Measurements from ENCODE around the gene ZNF148. TPM values are rescaled to one million over a fixed set of nuclear protein-coding genes. Genes with fewer than 3 reads are reported as not detected.
"Not testable (repeated sequence)": the region's sequence is repeated elsewhere in the genome, so short reads cannot be mapped to it uniquely, and the experiment has no call there.

ZNF148 gene
- total RNA-seq, 1 donor = 15.6 TPM

DNA sequence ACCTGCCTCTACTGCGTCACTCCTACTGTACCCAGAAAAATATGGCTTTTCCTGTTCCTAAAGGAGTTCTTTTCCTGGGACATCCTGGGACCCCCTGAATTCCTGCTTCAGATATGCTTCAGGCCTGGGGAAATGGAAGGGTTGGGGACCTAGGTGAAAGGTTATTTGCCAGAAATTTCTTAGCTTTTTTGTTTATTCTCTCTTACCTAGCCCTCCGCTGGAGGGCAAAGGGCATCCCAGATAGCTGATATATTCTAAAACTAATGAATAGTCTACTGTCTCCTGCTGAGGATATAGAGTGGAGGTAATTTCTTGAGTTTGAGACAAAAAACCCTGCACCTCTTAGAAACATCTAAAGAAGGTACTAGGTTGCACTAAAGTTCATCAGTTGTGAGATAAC is 3.6 kb upstream of the ZNF148 start:
- DNase-seq (ENCODE audit: low read depth in 2 of 3, low spot score in 2 of 3) = no peak

DNA sequence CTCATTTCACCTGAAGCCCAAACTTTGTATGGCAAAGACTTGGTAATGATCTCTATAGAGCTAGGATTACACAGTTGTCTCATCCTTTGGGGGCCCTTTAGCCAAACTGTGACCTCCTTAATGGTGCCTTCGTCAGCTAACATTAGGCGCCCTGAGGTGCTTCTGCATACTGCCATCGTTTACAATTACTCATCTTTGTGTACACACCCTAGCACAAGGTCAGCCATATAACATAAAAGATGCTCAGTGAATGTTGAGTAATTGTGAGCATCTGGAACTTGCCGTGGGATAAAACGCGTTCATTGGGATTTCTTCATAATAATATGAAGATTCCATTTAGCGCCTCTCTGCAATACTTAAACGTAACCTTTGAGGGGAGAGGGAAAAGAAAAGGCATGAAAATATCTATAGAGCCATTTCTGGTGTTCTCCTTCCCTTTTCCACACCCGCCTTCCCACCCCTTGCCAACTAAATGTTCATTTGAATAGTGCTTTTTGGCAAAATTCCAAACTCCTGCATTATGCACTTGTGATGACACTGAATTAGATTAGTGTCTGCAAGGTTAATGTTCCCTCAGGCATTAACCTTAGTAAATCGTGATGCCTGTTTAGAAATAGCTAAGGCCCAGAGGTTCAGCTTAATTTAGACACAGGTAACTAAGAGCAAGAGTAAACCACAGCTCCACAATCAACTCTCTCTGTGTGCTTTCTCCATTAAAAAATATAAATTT is 990 bp upstream of the ZNF148 start:
- no peak for DNase-seq (ENCODE audit: low read depth in 2 of 3, low spot score in 2 of 3)

DNA sequence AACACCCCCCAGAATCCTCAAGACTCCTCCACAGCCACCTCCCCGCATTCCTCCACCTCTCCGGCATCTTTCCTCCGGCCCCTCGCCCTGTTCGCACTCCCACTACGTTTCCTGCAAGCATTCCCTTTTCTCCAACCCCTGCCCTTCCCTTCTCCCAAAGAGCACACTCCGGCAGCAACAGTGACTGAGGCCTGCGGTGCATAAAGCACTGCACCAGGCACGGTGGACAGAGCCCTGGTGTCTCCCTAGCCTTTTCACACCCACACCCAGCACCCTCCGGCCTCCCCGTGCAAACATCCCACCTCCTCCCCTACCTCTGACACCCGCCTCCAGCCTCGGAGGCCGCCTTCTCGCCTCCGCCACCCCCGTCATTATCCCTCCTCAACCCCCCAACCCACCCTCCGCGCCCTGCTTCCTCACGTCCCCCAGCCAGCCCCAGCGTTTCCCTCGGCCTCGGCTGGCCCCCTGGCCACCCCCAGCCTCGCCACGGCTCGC is 577 bp downstream of the ZNF148 start:
- peak in 2 of 3 donors; percentile 40 to 66 for DNase-seq (ENCODE audit: low read depth in 2 of 3, low spot score in 2 of 3)

DNA sequence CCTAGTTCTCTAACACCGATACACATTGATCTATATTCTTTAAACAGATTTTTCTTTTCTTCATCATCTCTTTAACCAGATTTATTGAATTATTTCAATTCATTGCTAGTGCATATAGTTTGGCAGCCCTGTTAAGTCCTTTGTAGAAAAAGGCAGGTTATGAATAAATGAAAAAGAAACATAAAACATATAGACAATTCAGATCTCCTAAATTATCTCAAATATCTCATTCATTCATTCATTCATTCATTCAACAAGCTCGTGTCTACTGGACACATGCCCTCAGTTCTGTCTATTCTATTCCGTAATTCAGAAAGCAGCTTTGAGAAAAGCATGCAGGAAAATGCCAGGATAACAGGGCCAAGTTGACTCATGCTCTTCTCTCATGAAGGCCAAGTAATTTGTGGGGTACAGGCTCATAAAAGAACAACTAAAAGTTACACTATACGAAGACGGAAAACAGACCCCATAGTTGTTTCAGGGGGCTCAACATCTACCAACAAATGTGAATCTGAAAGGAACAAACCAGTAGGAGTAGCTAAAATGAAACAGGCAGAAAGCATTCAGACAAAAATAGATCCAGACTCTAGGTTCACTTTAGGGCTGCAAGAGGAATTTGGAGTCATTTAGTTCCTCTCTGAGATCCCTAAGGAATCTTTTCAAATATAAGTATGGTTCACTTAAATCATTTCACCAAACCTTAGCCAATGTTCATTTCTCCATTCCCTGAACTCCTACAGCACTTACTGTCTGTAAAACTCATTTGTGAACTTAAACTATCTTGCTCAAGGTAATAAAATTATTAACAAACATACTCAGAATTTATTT is 7.5 kb downstream of the ZNF148 start:
- DNase-seq (ENCODE audit: low read depth in 2 of 3, low spot score in 2 of 3) = no peak

DNA sequence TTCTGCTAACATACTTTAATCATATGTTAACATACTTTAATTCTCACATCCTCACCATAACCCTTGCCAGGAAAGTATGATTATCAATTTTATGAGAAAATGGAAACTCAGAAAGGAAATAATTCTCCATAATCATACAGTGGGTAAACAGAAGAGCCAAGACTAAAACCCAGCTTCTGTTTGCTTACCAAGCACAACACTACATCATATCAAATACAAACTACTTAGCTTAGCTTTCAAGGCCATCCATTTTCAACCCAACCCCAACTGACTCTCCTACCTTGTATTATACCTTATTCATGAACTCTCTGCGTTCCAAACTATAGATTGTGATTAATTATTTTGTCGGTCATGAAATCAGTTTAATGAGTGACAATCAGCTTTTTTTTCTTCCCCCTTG is 9.0 kb downstream of the ZNF148 start:
- DNase-seq (ENCODE audit: low read depth in 2 of 3, low spot score in 2 of 3) = no peak

DNA sequence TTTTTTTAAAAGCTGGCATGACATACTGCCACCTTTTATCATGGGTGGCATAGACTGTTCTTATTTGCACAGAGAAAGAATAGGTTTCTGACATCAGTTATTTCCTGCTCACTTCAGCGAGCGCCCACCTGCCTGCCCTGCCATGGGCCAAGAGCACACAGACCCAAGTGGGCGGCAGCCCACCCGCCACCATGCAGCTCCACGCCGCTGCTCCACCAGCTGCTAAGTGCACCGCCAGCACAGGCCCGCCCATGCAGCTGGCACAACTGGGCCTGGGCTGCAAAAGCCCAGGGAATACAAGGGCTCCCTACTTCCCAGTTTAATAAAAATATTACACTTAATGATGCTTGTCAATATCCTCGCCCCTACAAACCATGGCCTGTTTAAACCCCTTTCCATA is 15.4 kb downstream of the ZNF148 start:
- DNase-seq (ENCODE audit: low read depth in 2 of 3, low spot score in 2 of 3) = no peak

DNA sequence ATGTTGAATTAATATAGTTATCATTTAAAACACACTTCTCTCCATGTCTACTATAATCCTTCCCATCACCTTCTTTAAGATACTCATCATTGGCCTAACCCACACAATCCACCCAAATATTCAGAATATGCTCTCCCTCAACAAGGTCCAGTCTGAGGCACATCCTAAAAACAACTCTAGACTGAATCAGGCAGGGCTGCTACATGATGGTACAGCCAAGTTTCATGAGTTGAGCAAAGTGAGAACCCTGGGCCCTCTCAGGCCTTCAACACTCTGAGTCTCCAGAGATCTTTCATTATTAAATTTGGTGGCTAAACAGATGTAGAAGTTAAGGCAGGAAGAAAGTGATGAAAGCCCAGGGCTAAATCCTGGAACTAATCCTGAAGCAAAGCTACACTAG is 16.2 kb downstream of the ZNF148 start:
- no peak for DNase-seq (ENCODE audit: low read depth in 2 of 3, low spot score in 2 of 3)

DNA sequence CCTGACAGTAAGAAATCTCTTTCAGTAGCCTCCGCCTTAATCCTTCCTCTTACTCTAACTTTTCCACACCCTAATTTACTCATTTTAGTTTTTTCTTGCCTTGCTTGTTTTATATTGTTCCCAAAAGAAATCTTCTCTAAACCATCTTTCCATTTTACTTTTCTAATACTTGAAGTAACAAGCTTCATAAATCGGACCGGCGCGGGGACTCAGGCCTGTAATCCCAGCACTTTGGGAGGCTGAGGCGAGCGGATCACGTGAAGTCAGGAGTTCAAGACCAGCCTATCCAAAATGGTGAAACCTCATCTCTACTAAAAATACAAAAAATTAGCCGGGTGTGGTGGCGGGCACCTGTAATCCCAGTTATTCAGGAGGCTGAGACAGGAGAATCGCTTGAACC is 17.3 kb downstream of the ZNF148 start:
- DNase-seq (ENCODE audit: low read depth in 2 of 3, low spot score in 2 of 3) = no peak

DNA sequence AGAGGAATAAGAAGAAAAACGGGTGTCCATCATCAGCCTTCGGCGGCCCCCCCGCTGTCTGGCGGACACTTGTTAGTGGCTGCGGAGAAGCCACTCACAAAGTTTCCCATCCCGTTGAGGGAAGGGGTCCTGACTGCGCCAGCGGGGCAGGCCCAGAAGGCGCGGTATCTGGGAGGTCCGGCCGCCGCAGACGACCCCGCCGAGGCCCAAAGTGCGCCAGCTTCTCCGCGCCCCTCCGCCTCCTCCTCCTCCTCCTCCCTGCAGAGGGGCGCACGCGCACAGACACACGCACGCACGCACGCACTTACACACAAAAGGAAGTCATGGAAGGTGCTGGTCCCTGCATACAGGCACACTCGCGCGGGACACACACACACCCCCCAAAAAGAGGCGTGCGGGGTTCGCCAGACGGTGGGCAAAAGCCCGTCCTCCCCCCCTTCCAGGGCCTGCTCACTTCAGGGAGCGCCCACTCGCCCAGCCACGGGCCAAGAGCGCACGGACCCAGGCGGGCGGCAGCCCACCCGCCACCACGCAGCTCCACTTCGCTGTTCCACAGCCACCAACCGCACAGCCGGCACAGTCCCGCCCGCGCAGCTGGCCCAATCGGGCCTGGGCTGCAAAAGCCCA is 18.0 kb downstream of the ZNF148 start:
- peak in 2 of 3 donors; percentile 73 to 76 for DNase-seq (ENCODE audit: low read depth in 2 of 3, low spot score in 2 of 3)

DNA sequence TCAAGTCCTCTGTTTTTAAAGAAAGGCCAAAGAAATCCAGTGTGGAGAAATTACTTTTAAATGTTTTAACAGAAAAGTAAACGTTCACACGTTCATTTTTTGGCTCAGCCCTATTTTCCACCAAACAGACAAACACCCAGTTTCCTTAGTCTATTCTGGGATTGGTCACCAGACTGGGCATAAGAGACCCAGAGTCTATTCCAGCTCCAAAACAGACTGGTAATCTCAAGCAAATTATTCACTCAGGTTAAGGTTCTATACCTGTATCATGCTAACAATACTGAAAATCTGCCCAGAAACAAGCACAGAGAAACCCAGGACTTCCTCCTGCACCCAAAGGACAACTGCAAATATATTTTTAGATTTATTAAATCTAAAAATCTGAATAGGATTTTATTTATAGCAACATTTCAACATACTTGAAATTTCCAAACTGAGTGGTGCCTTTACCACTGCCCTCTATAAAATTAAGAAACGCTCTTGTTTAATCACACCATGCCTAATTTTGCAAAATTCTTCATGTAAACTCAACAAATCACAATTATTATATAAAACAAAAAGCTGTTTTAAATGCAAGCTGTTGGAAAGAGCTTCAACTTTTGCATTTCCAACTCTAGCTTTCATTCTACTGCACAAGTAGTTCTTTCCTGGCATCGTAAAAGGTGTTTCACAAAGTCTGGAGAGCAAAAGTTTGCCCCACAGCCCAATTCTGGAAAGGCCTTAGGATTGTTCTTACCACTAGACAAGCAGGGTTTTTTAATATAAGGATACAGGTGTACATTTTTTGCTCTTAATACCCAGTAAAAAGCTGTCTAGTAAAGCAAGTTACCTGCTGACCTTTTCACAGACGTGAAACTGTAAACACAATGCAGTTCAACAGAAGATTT is 18.7 kb downstream of the ZNF148 start:
- no peak for DNase-seq (ENCODE audit: low read depth in 2 of 3, low spot score in 2 of 3)

DNA sequence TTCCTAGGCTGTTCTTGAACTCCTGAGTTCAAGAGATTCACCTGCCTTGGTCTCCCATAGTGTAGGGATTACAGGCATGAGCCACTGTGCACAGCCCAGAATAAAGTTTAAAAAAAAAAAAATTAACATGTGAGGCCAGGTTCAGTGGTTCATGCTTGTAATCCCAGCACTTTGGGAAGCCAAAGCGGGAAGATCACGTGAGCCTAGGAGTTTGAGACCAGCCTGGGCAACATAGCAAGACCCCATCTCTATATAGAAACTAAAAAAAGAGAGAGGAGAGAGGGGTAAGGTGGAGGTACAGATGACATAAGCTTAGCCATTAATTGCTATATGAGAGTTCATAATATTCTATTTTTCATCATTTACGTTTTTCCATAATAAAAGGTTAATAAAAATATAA is 21.5 kb downstream of the ZNF148 start:
- DNase-seq (ENCODE audit: low read depth in 2 of 3, low spot score in 2 of 3) = no peak

DNA sequence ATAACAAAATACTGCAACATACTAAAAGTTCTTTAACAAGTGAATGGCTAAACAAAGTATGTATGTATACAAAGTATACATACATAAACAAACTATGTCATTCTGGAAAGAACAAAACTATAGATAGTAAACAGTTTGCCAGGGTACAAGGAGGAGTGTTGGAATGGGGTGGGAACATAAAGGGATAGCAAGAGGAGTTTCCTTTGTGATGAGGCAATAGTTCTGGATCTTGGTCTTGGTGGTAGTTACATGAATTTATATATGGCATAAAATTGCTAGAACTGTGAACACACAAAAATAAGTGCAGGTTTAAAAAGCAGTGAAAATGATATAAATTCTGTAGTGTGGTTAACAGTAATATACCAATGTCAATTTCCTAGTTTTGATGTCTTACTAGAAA is 22.0 kb downstream of the ZNF148 start:
- no peak for DNase-seq (ENCODE audit: low read depth in 2 of 3, low spot score in 2 of 3)

DNA sequence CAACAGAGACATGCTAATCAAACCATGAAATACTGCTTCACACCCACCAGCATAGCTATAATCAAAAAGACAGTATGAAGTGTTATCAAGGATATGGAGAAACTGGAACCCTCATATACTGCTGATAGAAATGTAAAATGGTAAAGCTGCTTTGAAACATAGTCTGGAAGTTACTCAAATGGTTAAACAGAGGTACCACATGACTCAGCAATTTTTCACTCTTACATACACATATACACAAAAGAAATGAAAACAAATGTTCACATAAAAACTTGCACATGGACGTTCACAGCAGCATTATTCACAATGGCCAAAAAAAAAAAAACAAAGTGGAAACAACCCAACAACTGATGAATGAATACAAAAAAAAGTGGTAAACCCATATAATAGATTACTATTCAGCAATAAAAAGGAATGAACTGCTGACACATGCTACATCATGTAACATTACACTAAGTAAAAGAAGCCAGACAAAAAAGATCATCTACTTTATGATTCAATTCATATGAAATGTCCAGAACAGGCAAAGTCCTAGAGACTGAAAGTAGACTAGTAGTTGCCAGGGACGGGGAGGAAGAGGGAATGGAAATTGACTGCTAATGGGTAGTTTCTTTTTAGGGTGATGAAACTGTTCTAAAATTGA is 23.2 kb downstream of the ZNF148 start:
- DNase-seq (ENCODE audit: low read depth in 2 of 3, low spot score in 2 of 3) = no peak

DNA sequence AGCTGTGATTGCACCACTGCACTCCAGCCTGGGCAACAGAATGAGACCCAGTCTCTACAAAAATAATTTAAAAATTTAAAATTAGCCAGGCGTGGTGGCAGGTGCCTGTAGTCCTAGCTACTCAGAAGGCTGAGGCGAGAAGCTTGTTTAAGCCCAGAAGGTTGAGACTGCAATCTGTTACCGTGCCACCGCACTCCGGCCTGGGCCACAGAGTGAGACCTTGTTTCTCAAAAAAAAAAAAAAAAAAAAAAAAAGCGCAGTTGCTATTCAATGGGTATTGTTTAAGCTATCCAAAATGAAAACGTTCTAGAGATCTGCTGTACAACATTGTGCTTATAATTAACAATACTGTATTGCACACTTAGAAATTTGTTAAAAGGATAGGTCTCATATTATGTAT is 24.0 kb downstream of the ZNF148 start:
- DNase-seq (ENCODE audit: low read depth in 2 of 3, low spot score in 2 of 3) = no peak

DNA sequence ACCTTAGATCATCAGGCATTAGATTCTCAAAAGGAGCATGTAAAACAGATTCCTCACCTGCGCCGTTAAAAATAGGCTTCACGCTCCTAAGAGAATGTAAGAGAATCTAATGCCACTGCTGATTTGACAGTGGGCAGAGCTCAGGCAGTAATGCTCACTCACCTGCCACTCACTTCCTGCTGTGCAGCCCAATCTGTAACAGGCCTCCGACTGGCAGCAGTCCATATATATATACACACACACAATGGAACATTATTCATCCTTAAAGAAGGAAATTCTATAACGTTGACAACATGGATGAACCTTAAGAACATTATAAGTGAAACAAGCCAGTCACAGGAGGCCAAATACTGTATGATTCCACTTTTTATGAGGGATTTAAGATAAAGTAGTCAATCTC is 24.5 kb downstream of the ZNF148 start:
- no peak for DNase-seq (ENCODE audit: low read depth in 2 of 3, low spot score in 2 of 3)

DNA sequence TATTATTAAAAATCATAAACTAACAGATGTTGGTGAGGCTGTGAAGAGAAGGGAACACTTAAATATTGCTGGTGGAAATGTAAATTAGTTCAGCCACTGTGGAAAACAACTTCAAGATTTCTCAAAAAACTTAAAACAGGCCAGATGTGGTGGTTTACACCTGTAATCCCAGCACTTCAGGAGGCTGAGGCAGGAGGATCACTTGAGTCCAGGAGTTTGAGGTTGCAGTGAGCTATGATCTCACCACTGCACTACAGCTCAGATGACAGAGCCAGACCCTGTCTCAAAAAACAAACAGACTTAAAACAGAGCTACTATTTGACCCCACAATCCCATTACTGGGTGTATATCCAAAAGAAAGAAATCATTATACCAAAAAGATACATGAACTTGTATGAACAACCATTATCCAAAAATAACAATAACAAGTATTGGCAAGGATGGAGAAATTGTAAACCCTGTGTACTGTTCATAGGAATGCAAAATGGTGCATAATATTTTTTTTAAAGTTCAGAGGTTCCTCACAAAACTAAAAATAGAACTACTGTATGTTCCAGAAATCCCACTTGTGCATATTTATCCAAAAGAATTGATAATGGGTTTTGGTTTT is 25.5 kb downstream of the ZNF148 start:
- DNase-seq (ENCODE audit: low read depth in 2 of 3, low spot score in 2 of 3) = no peak

DNA sequence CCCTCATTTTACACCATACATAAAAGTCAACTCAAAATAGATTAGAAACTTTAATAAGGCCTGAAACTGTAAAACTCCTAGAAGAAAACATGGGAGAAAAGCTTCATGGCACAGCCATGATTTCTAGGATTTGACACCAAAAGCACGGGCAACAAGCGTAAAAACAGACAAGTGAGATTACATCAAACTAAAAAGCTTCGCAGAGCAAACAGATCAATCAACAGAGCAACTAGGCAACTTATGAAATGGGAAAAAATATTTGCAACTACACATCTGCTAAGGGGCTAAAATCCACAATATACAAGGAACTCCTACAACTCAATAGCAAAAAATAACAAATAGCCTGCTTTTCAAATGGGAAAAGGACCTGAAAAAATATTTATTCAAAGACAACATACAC is 26.1 kb downstream of the ZNF148 start:
- DNase-seq (ENCODE audit: low read depth in 2 of 3, low spot score in 2 of 3) = no peak

DNA sequence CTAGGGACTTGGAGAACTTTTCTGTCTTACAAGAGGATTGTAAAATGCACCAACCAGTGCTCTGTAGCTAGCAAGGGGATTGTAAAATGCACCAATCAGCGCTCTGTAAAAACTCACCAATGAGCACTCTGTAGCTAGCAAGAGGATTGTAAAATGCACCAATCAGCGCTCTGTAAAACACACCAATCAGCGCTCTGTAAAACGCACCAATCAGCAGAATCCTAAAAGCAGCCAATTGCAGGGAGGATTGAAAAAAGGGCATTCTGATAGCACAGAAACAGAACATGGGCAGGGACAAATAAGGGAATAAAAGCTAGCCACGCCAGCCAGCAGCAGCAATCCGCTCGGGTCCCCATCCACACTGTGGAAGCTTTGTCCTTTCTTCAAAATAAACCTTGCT is 31.8 kb downstream of the ZNF148 start:
- DNase-seq (ENCODE audit: low read depth in 2 of 3, low spot score in 2 of 3) = not testable (repeated sequence)

DNA sequence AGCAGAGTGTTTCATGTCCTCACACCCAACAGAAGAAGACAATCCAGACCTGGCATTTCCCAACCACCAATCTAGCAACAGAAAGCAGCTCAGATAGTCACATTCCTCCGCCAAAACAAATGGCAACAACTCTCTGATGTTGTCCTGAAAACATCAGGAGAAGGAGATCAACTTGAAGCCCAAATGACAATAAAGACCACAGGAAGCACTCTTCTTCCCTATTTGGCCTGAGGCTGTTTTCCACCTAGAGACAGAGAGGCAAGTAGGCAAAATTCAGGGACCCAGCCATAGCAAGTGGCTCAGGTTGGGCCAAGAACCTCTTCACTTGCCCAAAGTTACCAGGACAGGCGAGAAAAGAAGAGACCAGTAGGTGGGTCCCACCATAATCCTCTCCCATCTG is 35.0 kb downstream of the ZNF148 start:
- DNase-seq (ENCODE audit: low read depth in 2 of 3, low spot score in 2 of 3) = no peak

DNA sequence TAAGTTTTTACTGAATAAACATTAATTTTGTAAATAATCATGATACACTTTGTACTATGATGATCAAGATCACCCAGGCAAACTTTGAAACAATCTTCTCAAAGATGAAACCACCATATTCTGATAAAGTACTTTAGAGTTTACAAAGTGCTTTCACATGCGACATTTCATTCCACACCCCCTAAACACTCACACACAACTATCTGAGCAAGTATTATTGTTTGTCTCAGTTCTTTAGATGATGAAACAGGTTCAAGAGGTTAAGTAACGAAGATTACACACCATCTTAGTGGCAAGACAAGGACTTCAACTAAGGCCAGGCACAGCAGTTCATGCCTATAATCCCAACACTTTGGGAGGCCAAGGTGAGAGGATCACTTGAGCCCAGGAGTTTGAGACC is 37.6 kb downstream of the ZNF148 start:
- DNase-seq (ENCODE audit: low read depth in 2 of 3, low spot score in 2 of 3) = no peak

Measured in hematopoietic multipotent progenitor cell (in vitro differentiated cells).